Endodermal cell (in vitro differentiated cells): Measurements from ENCODE around the gene WNK2. TPM values are rescaled to one million over a fixed set of nuclear protein-coding genes. Genes with fewer than 3 reads are reported as not detected.

Source experiments
- DNase-seq: peaks from one replicate; pipeline ENCODE4 v3.0.0-alpha.2; 2017
- H3K27ac ChIP-seq: 2 replicates; pipeline ENCODE4 v1.5.1; 2013; ENCODE audit warnings: mild to moderate bottlenecking, low read depth, low read length, moderate library complexity
- H3K27me3 ChIP-seq: 2 replicates; pipeline ENCODE4 v1.6.1; 2013; ENCODE audit warnings: mild to moderate bottlenecking, low read length, moderate library complexity; ENCODE audit not compliant: insufficient read depth, control insufficient read depth, poor library complexity, severe bottlenecking
- H3K36me3 ChIP-seq: 2 replicates; pipeline ENCODE4 v1.7.0; 2013; ENCODE audit warnings: mild to moderate bottlenecking, low read length, moderate library complexity; ENCODE audit not compliant: control insufficient read depth, insufficient read depth
- H3K4me1 ChIP-seq: one replicate; pipeline ENCODE4 v1.7.0; 2013; ENCODE audit warnings: low read length; ENCODE audit not compliant: control insufficient read depth, insufficient read depth
- H3K4me3 ChIP-seq: 2 replicates; pipeline ENCODE4 v1.5.1; 2013; ENCODE audit warnings: mild to moderate bottlenecking, low read length, moderate library complexity
- H3K9ac ChIP-seq: 2 replicates; pipeline ENCODE4 v1.6.1; 2013; ENCODE audit warnings: mild to moderate bottlenecking, low read length, moderate library complexity; ENCODE audit not compliant: poor library complexity, severe bottlenecking; ENCODE audit errors: extremely low read depth
- H3K9me3 ChIP-seq: 2 replicates; pipeline ENCODE4 v1.6.1; 2013; ENCODE audit warnings: mild to moderate bottlenecking, low read length, moderate library complexity; ENCODE audit not compliant: control insufficient read depth
- H3K27ac Mint-ChIP-seq: 2 replicates; pipeline ENCODE4 v1.8.0; 2020; ENCODE audit warnings: mixed read lengths
- H3K27me3 Mint-ChIP-seq: 2 replicates; pipeline ENCODE4 v1.8.0; 2021; ENCODE audit warnings: mild to moderate bottlenecking, mixed read lengths; ENCODE audit not compliant: insufficient read depth
- H3K36me3 Mint-ChIP-seq: 2 replicates; pipeline ENCODE4 v1.8.0; 2020; ENCODE audit warnings: low read depth, mixed read lengths
- H3K4me1 Mint-ChIP-seq: 2 replicates; pipeline ENCODE4 v1.8.0; 2020; ENCODE audit warnings: mixed read lengths
- H3K4me3 Mint-ChIP-seq: 2 replicates; pipeline ENCODE4 v1.8.0; 2020; ENCODE audit warnings: mild to moderate bottlenecking, moderate library complexity, mixed read lengths
- H3K9me3 Mint-ChIP-seq: 2 replicates; pipeline ENCODE4 v1.8.0; 2020; ENCODE audit warnings: mild to moderate bottlenecking, mixed read lengths
- WGBS, 2 experiments: methylation state at CpG; one replicate each; pipeline versions ENCODE4 v1.1.5 to v1.1.7; 2013; ENCODE audit warnings: missing lambda C conversion rate in 2 of 2, mixed read lengths in 1 of 2; ENCODE audit not compliant: insufficient coverage in 1 of 2, insufficient read length in 1 of 2; 5-methylcytosine and 5-hydroxymethylcytosine counted together
- total RNA-seq, 2 donors: library from RNA; stranded (reverse); fragmentation: NEBNext Ultra II Directional in 1 of 2; extraction: Animal tissue kit (Norgen Biotek cat#: 25700) in 1 of 2; gene quantifications; 2 replicates in 1 of 2; 3 replicates in 1 of 2; pipeline ENCODE4 v1.2.1, GENCODE V29; 2021
- TF ChIP-seq, protein P1 (sequence below): fragments of 200-600 bp; sonication (generic); conservative IDR thresholded peaks from 2 replicates; pipeline ENCODE4 v1.5.0; 2021; ENCODE audit warnings: antibody characterized with exemption, mild to moderate bottlenecking

WNK2 gene
- total RNA-seq, 2 donors from 2014 or later, result 46.1 to 48.8 TPM

- no peak overlapping the region for H3K4me3 Mint-ChIP-seq
- no peaks in the 10 kb centered on the region for H3K4me1 Mint-ChIP-seq
- Histone ChIP-seq H3K27me3 (no peaks in the 10 kb centered on the region), H3K9ac (no peak overlapping the region), H3K27ac (no peak overlapping the region), H3K36me3 (peaks cover 10% of the 10 kb centered on the region), H3K9me3 (no peaks in the 10 kb centered on the region), H3K4me3 (no peak overlapping the region), H3K4me1 (no peaks in the 10 kb centered on the region)
- DNase-seq, result no peak
- H3K36me3 Mint-ChIP-seq, result peaks cover 25% of the 10 kb centered on the region
- TF ChIP-seq, protein P1, sequence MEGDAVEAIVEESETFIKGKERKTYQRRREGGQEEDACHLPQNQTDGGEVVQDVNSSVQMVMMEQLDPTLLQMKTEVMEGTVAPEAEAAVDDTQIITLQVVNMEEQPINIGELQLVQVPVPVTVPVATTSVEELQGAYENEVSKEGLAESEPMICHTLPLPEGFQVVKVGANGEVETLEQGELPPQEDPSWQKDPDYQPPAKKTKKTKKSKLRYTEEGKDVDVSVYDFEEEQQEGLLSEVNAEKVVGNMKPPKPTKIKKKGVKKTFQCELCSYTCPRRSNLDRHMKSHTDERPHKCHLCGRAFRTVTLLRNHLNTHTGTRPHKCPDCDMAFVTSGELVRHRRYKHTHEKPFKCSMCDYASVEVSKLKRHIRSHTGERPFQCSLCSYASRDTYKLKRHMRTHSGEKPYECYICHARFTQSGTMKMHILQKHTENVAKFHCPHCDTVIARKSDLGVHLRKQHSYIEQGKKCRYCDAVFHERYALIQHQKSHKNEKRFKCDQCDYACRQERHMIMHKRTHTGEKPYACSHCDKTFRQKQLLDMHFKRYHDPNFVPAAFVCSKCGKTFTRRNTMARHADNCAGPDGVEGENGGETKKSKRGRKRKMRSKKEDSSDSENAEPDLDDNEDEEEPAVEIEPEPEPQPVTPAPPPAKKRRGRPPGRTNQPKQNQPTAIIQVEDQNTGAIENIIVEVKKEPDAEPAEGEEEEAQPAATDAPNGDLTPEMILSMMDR, result no peak
- H3K27me3 Mint-ChIP-seq, result no peaks in the 10 kb centered on the region
- 94 to 100% methylated on average over 7 to 10 of the region's 10 CpGs for WGBS, 2 experiments
- no peak overlapping the region for H3K27ac Mint-ChIP-seq
- peaks cover 3% of the 10 kb centered on the region for H3K9me3 Mint-ChIP-seq
These were observed 83.2 kb downstream of the WNK2 start for GRCh38 chr9:93267091-93267541.

DNA sequence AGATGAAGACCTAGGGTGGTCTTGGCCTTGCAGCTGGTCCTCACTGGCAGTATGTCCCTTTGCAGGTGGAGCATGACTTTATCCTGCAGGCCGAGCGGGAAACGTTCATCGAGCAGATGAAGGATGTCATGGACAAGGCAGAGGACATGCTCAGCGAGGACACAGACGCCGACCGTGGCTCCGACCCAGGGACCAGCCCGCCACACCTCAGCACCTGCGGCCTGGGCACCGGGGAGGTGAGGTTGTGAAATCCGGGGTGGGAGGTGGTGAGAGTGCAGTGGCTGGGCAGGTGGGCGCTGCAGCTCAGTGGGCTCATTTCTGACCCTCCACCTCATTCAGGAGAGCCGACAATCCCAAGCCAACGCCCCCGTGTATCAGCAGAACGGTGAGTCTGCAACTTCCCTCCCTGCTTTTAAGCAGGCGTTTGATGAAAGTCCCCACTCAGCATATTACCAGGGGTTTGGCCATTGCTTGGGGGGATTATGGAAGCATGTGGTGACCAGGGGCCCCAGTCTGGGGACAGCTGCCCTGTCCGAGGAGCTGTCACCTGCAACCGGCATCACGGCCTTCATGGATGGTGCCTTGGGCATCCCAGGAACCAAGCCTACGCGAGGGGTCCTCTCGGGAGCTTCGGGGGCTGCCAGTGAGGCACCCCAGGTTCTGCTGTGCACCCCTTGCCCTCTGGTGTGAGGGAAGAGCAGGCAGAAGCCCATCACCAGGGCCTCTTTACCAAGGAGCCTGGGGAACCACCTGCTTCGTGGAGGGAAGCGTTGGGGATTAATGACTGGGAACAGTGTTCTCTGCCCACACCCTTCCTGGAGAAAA, 84.0 kb downstream of the WNK2 start:
- WGBS, 2 experiments, result 94 to 95% methylated on average over 12 to 28 of the region's 28 CpGs
- Histone ChIP-seq H3K27ac (no peak overlapping the region), H3K4me1 (no peaks in the 10 kb centered on the region), H3K9me3 (no peaks in the 10 kb centered on the region), H3K9ac (no peak overlapping the region), H3K27me3 (no peaks in the 10 kb centered on the region), H3K36me3 (peaks cover 10% of the 10 kb centered on the region), H3K4me3 (no peak overlapping the region)
- Mint-ChIP-seq H3K27me3 (no peaks in the 10 kb centered on the region), H3K9me3 (peaks cover 3% of the 10 kb centered on the region), H3K36me3 (peaks cover 27% of the 10 kb centered on the region), H3K27ac (no peak overlapping the region), H3K4me3 (no peak overlapping the region), H3K4me1 (no peaks in the 10 kb centered on the region)
- DNase-seq, result no peak
- TF ChIP-seq, protein P1, result no peak

DNA sequence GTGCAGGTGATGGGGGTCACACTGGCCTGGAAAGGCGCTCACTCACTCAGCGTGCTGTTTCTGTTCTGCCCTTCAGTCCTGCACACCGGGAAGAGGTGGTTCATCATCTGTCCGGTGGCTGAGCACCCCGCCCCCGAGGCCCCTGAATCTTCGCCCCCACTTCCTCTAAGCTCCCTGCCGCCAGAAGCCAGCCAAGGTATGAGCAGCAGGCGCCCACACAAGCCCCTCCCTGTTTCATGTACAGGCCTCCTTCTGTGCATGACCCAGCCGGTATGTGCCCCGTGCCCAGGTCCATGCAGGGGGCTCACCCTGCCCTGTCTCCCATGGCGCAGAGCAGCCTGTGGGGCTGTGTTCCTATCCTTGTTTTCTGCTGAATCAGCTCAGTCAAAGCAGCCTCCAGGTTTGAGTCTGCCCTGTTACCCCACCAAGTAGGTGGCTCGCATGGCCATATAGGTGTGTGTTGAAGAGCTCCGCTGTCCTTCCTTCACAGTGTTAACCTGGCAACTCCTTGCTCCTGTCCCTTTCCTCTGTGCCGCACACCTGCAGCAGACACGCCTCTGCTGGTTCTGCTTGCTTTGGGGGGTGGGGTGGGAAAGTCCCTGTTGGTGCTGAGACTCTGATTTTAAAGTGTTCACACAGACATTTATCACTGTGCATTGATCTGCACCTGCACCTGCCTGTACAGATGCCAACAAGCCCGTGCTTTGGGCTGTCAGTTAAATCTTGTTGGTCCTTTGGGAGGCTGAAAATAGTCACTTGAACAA, 84.8 kb downstream of the WNK2 start:
- Mint-ChIP-seq H3K36me3 (peaks cover 27% of the 10 kb centered on the region), H3K27me3 (no peaks in the 10 kb centered on the region), H3K27ac (no peak overlapping the region), H3K9me3 (peaks cover 3% of the 10 kb centered on the region), H3K4me3 (no peak overlapping the region), H3K4me1 (no peaks in the 10 kb centered on the region)
- DNase-seq, result no peak
- no peaks in the 10 kb centered on the region for H3K27me3 ChIP-seq
- H3K27ac ChIP-seq, result no peak overlapping the region
- WGBS, 2 experiments, result 96 to 100% methylated on average over 7 to 17 of the region's 17 CpGs
- no peak overlapping the region for H3K9ac ChIP-seq
- H3K9me3 ChIP-seq, result no peaks in the 10 kb centered on the region
- TF ChIP-seq, protein P1, result no peak
- peaks cover 10% of the 10 kb centered on the region for H3K36me3 ChIP-seq
- no peaks in the 10 kb centered on the region for H3K4me1 ChIP-seq
- no peak overlapping the region for H3K4me3 ChIP-seq
